Ovary (tissue), 3 donors: Measurements from ENCODE around the gene KRT8.

Experiments used
- EP300 ChIP-seq: sonication (generic); formaldehyde crosslinking; IDR thresholded peaks from one replicate; pipeline ENCODE4 v1.6.1; 2017; ENCODE audit warnings: antibody characterized with exemption
- POLR2A ChIP-seq: fragments of 450-650 bp; IDR thresholded peaks from one replicate; pipeline ENCODE4 v1.6.1; 2017; ENCODE audit warnings: antibody characterized with exemption, mild to moderate bottlenecking, moderate library complexity
- TF ChIP-seq, protein P1 (sequence below), 3 donors: fragments of 450-650 bp in 2 of 3; fragments of 200-600 bp in 1 of 3; IDR thresholded peaks; one replicate each; pipeline versions ENCODE4 v1.5.1 to v1.8.0; 2016 to 2022; ENCODE audit warnings: antibody characterized with exemption in 3 of 3, mild to moderate bottlenecking in 1 of 3
- donor health status: DM: no; HTN: no; CAD: no.

DNA sequence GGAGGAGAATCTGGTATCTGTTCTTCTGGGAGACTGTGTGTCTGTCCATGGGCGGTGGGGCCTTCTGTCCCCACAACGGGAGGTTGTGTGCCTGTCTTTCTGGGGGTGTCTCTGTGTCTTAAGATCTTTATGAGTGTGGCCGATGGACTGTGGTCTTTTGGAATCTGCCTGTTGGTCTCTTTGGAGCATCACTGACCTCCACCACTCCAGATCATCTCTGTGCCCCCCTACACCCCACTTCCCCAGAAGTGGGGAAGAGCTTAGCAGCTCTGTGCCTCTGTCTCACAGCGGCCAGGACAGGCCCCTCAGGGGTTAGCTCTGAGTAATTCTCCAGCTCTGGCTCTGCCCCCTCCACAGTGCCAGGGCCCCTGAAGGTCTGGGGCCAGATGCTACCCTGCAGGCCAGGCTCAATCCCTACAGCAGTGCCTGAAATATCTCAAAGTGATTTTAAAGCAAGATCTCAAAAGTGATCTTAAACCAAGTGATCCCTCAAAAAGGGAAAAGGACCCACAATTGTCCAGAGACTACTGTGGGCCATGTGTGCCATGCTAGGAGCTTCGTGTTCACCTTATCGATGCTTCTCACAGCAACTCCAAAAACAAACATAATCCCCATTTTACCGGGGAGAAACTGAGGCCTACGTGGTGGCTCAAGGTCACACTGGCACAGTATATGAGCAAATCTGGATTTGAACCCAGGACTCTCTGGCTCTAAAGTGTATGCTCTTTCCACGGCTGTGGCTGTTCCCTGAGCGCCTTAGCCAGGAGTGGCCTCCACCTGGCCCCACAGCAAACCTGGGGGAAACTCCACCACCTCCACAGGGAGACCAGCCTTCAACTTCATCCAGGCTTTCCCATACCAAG is 30.1 kb downstream of the KRT8 start:
- TF ChIP-seq, protein P1, sequence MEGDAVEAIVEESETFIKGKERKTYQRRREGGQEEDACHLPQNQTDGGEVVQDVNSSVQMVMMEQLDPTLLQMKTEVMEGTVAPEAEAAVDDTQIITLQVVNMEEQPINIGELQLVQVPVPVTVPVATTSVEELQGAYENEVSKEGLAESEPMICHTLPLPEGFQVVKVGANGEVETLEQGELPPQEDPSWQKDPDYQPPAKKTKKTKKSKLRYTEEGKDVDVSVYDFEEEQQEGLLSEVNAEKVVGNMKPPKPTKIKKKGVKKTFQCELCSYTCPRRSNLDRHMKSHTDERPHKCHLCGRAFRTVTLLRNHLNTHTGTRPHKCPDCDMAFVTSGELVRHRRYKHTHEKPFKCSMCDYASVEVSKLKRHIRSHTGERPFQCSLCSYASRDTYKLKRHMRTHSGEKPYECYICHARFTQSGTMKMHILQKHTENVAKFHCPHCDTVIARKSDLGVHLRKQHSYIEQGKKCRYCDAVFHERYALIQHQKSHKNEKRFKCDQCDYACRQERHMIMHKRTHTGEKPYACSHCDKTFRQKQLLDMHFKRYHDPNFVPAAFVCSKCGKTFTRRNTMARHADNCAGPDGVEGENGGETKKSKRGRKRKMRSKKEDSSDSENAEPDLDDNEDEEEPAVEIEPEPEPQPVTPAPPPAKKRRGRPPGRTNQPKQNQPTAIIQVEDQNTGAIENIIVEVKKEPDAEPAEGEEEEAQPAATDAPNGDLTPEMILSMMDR (IDR thresholded peaks at IDR 0.05) = no peak
- TF ChIP-seq EP300 (no peak), POLR2A (no peak)
